NCI-H748 (cell line): ENCODE measurements around the gene CPLANE1.
"Not testable (repeated sequence)": the region's sequence is repeated elsewhere in the genome, so short reads cannot be mapped to it uniquely, and the experiment has no call there.

ENCODE experiments used
- DNase-seq: peaks from one replicate; lab custom pipeline; 2025; ENCODE audit not compliant: unreplicated experiment; lab: John Stamatoyannopoulos, UW

The CPLANE1 gene

DNA sequence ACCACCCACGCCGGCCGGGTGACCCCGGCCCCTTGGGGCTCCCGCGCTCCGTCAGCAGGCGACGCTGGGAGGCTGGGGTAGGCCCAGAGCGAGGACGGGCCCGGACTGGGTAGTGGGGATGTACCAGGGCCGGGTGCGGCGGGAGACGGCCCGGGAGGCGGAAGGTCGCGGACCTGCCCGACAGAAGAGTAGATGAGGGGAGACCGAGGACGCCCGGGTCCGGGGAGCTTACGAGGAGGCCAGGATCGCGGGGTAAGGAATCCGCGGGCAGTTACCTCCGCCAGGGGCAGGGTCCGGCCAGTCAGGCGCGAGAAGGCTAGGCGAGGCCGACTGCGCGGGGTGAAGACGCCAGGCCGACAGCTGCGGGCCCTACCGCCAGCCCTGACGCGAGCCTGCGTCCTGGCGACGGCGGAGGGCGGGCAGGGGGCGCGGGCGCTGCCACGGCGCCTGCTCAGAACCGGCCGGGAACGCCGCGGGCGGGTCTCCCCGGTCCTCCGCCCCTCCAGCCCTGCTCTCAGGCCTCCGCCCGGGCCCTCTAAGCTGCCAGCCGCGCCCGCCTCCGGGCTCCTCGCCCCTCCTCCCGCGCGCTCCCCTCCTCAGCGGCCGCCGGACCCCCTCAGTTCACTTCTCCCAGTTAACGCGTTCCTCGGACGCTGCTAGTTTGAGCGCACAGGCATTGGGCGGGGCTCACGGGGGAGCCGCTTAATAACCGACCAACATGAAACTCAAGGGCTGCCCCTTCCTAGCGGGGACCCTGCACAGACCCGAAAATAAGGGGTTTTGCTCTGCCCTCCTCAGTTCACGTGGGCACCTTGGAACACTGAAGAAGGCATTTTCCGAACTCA, at the start of gene CPLANE1:
CPLANE1 (minus strand) TSS at position 407 of the 845 bp plus-strand sequence. CDS start 1,678 bp downstream, outside the sequence.
- DNase-seq, result peak; percentile 97

DNA sequence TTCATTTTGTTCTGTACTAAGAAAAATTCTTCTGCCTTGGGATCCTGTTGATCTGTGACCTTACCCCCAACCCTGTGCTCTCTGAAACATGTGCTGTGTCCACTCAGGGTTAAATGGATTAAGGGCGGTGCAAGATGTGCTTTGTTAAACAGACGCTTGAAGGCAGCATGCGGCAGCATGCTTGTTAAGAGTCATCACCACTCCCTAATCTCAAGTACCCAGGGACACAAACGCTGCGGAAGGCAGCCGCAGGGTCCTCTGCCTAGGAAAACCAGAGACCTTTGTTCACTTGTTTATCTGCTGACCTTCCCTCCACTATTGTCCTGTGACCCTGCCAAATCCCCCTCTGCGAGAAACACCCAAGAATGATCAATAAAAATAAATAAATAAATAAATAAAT, 47.1 kb upstream of the CPLANE1 start:
- not testable (repeated sequence) for DNase-seq

DNA sequence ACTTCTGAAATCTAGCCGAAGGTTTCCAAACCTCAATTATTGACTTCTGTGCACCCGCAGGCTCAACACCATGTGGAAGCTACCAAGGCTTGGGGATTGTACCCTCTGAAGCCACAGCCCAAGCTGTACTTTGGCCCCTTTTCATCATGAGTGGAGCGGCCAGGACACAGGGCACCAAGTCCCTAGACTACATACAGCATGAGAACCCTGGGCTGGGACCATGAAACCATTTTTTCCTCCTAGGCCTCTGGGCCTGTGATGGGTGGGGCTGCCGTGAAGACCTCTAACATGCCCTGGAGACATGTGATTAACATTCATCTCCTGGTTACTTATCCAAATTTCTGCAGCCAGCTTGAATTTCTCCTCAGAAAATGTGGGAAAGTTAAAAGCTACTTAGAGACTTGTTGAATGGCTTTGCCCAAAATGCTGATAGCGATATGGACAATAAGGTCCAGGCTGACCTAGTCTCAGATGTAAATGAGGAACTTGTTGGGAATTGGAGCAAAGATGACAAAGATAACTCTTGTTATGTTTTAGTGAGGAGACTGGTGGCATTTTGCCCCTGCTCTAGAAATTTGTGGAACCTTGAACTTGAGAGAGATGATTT, 34.1 kb upstream of the CPLANE1 start:
- DNase-seq, result no peak

DNA sequence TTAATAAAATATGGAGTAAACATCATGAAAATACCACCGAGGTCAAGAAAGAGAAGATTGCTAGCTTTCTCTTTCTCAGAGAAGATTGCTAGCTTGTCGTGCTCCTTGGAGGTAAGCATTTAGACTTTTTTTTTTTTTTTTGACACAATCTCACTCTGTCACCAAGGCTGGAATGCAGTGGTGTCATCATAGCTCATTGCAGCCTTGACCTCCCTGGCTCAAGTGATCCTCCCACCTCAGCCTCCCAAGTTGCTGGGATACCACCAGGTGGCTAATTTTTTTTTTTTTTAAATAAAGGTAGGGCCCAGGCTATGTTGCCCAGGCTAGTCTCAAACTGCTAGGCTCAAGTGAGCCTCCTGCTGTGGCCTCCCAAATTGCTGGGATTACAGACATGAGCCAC, 26.3 kb upstream of the CPLANE1 start:
- no peak for DNase-seq

DNA sequence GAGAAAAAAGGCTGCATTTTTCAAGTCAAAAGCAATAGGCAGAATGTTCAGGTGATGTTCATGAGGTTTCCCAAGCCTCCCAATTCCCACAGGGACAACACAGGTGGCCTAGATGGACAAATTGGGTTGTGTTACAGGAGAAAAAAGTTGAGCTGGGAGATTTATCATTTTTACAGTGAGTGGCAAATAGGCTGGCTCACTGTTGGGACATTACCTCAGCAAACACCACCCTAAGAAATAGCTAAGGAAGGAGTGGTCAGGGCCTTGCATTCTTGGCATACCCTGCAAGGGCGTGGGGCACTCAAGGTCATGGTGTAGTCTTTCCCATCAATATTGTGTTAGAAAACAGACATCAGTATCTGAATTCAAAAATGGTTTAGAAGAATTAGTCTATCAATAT, 23.3 kb upstream of the CPLANE1 start:
- DNase-seq, result no peak

DNA sequence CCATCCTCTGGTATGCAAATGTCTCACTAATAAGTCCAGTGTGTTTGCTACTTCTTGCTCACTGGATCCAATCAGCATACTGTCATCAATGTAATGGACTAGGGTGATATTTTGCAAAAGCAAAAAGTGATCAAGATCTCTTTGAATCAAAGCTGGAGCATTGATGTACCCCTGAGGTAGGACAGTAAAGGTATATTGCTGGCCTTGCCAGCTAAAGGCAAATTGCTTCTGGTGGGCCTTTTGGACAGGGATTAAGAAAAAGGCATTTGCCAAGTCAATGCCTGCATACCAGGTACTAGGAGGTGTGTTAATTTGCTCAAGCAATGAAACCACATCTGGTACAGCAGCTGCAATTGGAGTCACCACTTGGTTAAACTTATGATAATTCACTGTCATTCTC, 18.9 kb upstream of the CPLANE1 start:
- DNase-seq, result not testable (repeated sequence)

DNA sequence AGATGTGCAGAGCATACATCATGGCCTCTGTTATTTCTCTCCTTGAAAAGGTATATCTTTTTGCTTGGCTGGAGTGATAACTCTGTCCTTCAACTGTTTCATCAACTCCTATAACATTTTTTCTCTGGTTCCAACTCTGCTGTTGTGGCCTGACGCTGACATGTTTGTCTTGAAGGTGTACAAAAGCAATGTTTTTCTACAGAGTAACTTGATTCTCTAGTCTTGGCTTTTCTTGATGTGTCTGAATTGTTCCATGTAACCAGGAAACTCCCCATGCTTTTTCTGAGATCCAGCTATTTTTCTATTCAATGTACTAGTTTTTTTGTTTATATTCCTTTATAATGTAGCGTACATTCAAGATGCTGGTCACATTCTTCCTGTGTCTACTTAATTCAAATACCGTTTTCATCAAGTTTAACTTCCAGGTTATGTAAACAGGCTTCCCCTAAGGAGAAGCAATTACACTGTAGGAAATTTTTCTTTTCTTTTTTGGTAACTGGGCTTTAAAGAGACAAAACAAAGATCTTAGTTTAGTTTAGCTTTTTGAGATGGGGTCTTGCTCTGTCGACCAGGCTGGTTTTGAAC, 6.7 kb upstream of the CPLANE1 start:
- DNase-seq, result no peak

DNA sequence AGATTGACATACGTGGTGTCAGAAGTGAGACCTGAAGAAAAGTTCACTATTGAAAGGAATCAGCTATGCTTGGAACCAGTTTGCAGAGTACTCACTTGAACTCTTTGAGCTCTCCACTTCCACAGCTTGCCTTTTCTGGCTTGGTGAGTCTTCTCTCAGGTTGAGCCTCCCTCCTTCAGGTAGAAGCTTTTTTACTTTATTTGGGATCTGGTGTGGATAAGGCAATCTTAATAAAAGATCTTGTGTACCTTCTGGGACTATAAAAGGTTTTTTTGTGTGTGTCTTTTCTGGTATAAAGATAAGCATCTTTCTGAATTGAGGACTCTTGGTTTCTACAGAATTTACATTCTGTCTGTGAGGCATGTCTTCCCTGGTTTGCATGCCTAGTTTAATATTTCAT, 5.4 kb upstream of the CPLANE1 start:
- DNase-seq, result no peak

DNA sequence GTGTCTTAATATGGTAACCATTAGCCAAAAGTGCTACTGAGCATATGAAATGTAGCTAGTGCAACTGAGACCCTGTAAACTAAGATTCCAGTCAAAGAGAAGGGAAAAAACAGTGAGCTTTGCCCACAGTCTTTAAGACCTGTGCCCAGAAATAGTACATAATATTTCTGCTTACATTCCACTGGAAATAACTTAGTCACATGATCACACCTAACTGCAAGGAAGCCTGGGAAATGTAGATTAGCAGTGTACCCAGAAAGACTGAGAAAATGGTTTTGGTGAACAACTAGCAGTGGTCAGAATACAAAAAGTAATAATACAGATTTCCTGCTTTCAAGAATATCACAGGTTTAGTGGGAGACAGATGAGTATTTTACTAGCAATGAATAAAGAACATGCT, 2.5 kb upstream of the CPLANE1 start:
- DNase-seq, result no peak

DNA sequence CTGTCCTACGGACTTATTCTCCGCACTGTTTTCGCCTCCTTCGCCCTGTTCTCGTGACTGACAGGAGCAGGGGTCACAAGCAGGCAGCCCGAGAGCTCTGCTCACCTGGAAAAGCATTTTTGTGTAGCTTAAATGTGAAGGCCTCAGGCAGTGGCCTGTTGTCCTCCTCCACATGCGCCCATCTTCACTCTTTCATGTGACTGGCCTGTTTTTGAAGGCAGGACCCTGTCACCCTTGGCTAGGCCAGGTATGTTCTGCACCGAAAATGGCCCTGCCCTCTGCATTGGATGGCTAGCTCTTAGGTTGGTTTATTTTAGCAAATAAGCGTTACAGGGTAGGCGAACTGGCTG, 614 bp upstream of the CPLANE1 start:
- no peak for DNase-seq

DNA sequence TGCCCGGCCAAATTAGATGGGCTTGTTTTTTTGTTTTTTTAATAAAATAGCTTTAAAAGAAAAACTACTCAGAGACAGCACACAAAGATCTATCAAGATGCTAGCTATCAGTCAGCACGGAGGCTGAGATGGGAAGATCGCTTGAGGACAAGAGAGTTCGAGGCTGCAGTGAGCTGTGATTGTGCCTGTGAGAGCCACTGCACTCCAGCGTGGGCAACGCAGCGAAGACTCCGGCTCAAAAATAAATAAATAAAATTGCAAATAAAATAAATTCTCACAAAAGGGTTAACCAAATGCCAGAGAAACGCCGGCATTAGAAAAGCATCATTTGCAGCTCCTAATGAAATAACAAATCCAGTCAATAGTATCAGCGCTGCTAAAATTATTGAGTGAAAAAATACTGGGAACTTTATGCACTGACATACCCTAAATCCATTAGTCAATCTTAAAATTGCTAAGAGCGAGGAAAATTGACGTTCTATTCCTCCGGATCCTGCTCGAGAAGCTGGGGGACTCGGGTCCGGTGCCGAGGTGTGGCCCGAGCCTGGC, 681 bp downstream of the CPLANE1 start:
- peak; percentile 56 for DNase-seq

DNA sequence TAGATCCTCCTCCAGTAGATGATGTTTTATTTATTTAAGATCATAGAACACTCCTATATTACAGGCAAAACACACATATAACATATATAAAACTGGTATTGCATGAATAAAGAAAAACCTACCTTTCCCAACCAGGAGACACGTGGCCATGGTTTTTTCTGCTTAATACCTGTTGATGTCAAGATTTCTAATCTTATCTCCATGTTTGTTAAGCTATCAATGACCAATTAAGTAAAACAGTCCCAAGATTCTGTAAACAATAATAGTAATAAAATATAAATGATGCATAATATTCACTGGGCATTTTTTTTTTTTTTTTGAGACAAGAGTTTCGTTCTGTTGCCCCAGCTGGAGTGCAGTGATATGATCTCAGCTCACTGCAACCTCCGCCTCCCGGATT, 1.7 kb downstream of the CPLANE1 start:
- DNase-seq, result no peak

DNA sequence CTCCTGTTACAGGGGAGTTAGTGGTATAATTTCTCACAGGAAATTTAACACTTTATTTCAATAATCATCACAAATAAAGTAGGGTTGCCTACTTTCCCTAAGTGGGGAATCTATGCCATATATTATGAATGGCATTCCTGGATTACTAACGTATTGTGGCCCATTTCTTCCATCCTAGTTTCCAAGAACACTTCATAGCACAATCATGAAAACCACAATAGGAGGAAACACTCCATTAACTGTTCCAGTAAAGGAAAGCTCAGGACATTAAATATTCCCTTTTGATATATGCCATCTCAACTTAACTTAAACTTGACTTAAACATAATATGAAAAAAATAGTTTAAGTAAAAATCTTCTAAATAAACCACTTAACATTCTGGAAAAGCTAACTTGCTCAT, 2.1 kb downstream of the CPLANE1 start:
- no peak for DNase-seq

DNA sequence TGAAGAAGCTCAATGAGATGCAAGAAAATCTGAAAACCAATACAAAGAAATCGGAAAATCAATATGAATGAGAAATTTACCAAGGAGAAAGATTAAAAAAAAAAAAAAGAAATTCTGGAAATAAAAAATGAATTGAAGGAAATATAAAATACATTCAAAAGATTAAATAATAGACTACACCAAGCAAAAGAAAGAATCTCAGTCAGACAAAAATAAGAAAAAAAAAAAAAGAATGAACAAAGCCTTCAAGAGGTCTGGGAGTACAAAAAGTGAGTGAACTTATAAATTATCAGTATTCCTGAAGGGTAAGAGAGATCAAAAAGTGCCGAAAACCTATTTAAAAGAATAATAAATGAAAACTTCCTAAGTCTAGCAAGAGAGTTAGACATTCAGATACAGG, 14.9 kb downstream of the CPLANE1 start:
- DNase-seq, result no peak

DNA sequence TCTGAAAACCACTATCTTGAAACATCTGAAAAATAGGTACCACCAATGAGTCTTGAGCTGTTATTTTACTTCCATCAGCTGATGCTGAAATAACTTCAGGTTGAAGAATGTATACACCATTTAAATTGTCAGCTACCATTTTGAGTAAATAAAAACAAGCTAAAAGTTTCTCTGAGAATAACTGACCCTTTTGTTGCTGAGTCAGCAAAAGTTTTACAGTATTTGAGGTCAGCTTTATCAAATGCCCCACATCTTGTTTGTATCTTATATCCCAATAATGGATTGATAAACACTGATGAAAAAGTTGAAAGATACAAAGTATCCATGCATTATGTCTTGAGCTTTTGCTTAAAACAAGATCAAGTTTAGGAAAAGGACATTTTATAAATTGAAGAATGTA, 22.8 kb downstream of the CPLANE1 start:
- DNase-seq, result no peak

DNA sequence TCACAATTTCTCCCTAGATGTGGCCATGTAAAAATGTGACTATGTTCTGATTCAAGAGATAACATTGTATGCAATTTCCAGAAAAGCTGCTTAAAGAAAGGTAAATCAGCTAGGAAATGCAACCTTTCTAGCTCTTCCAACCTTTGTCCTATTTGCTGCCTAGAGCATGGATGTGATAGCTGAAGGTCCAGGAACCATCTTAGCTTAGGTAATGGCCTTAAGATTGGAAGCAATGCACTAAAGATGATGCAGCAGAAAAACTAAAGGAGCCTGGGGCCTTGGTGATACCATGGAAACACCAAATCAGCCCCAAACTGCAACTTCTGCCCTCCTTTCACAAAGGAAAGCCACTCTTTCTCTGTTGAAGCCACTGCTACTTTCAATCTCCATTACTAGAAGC, 27.0 kb downstream of the CPLANE1 start:
- DNase-seq, result no peak

DNA sequence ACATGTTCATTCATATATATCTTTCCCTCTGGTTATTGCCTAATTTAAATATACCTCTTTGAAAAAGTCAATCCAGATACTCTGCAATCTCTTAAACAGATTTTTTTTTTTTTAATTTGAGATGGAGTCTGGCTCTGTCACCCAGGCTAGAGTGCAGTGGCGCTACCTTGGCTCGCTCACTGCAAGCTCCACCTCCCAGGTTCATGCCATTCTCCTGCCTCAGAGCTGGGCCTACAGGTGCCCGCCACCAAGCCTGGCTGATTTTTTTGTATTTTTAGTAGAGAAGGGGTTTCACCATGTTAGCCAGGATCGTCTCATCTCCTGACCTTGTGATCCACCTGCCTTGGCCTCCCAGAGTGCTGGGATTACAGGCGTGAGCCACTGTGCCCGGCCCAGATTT, 28.8 kb downstream of the CPLANE1 start:
- DNase-seq, result not testable (repeated sequence)

DNA sequence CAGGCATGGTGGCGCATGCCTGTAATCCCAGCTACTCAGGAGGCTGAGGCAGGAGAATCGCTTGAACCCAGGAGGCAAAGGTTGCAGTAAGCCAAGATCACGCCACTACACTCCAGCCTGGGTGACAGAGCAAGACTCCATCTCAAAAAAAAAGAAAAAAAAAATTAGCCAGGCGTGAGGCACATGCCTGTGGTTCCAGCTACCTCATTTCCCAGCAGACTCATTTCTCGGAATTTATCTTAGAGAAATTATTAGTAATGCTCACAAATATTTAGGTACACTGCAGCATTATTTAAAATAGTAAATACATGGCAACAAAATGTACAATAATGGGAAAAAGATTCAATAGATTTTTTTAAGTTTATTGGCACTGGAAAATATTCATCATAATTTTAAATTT, 29.8 kb downstream of the CPLANE1 start:
- DNase-seq, result not testable (repeated sequence)

DNA sequence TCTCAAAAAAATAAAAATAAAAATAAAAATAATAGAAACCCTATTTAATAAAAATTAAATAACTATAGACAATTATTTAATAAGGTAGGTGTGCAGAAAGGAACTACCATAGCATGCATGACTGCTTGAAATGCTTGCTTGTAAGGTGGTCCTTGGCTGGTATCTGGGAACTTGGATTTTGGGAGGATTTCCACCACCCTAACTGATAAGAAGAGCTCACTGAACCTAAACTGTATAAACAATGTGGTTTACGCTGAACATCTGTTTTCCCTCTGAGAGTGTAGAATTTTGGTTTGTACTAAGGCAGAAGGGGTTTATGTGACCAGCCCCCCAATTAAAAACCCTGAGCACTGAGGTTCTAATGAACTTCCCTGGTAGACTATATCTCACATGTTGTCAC, 31.2 kb downstream of the CPLANE1 start:
- no peak for DNase-seq

DNA sequence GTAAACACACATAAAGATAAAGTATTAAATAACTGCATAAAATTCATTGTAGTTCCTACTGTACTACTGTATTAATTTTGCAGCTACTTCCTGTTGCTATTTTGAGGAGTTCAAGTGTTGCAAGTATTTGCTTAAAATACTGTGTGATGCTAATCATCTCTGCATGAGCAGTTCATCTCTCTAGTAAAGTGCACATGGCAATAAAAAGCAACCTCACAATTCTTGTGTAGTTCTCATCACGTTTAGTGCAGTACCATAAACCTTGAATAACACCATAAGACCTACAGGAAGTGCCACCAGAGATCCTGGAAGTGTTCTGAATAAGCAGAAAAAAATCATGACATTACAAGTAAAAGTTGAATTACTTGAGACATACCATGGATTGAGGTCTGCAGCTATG, 34.6 kb downstream of the CPLANE1 start:
- DNase-seq, result peak; percentile 29

DNA sequence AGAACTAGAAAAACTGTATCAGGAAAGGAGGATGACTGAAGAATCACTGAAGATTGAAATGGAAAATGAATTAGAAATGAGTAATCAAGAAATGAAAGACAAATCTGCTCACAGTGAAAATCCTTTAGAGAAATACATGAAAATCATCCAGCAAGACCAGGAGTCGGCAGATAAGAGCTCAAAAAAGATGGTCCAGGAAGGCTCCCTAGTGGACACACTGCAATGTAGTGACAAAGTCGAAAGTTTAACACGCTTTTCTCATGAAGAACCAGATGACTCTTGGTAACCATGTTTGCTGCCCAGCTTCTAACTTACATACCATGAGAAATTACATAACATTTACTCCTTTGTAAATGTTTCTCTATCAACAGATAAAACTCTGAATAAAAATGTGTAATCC, 37.1 kb downstream of the CPLANE1 start:
- DNase-seq, result no peak

DNA sequence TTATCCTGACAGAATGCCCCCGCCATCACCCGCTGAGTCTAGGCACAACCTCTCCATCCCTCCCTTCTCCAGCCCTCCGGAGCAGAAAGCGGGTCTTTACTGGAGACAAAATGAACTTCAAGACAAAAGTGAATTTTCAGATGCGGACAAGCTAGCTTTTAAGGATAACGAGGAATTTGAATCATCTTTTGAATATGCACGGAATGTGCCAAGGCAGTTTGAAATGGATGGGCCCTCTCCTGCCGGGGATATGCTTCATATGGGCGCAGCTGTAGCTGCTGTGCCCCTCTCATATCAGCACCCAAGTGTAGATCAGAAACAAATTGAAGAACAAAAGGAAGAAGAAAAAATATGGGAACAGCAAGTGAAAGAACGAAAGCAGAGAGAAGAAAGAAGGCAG, 37.5 kb downstream of the CPLANE1 start:
- DNase-seq, result no peak
